Inferior parietal cortex (tissue), 1 donor: ENCODE data around the gene COG4.
A peak's percentile ranks its signal among the peaks of the same experiment; 100 is the strongest.
"Not testable (repeated sequence)": the region's sequence is repeated elsewhere in the genome, so short reads cannot be mapped to it uniquely, and the experiment has no call there.

ENCODE experiments used
- DNase-seq: peaks from one replicate; pipeline ENCODE4 v3.0.0-alpha.2; 2016; ENCODE audit errors: extremely low spot score

Gene COG4

DNA sequence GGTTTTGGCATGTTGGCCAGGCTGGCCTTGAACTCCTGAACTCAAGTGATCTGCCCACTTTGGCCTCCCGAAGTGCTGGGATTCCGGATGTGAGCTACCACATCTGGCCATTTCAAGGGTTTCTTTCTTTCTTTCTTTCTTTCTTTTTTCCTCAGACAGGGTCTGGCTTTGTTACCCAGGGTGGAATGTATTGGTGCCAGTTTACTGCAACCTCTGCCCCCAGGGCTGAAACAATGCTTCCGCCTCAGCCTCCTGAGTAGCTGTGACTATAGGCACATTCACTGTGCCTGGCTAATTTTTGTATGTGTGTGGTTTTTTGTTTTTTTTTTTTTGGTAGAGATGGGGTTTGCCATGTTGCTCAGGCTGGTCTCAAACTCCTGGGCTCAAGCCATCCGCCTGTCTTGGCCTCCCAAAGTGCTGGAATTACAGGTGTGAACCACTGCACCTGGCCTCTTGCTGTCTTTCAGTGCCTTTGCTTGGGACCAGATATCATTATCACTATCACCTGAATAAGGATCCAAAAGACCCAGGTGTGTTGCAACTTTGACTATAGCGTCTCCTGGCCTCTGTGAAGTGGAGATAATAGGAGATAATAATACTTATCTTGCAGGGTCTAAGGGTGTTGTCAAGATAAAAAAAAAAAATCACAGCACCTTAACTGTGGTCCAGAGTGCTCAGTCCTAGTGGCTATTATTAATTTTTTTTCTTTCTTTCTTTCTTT is 65.7 kb downstream of the COG4 start:
- no peak for DNase-seq

- DNase-seq: no peak
Observed at GRCh38 chr16:70455910-70456309, 67.4 kb downstream of the COG4 start.

GRCh38 chr16:70454222-70455034 is 68.9 kb downstream of the COG4 start, which contains the start of gene FCSK:
FCSK (plus strand) TSS chr16:70454595; CDS start chr16:70463191, 8,596 bp downstream.
- peak; percentile 75 for DNase-seq

GRCh38 chr16:70453892-70454221 is 69.5 kb downstream of the COG4 start:
- no peak for DNase-seq

DNA sequence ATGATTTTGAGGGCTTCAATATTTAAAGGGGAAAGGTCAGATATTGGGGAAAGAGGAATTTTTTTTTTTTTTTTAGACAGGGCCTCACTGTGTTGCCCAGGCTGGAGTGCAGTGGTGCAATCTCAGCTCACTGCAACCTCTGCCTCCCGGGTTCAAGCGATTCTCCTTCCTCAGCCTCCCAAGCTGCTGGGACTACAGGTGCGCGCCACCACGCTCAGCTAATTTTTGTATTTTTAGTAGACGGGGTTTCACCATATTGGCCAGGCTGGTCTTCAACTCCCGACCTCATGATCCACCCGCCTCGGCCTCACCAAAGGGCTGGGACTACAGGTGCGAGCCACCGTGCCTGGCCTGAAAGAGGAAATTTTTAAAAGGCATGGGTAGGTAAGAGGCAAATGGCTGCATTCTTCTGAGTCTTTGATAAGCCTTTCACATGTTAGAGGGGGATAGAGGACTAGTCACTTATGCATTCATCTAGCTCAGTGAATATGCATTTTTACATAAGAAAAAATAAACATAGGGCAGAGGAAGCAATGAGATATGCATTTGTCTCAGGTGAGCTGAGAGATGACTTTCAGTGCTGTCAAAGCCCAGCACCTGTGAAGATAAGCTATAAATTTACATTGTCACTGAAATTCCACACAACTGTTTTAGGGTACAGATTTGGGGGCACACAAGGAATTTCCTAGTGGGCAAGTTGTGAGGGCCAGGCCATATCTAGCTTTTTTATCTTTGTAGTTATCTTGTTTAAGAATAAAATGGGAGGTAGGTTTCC is 70.0 kb downstream of the COG4 start:
- DNase-seq: no peak

DNA sequence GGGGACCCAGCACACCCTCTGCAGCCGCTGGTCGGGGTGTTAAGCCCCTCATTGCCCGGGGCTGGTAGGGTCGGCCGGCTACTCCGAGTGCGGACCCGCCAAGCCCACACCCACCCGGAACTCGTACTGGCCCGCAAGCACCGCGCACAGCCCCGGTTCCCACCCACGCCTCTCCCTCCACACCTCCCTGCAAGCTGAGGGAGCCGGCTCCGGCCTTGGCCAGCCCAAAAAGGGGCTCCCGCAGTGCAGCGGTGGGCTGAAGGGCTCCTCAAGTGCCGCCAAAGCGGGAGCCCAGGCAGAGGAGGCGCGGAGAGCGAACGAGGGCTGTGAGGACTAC is 72.4 kb downstream of the COG4 start:
- not testable (repeated sequence) for DNase-seq

DNA sequence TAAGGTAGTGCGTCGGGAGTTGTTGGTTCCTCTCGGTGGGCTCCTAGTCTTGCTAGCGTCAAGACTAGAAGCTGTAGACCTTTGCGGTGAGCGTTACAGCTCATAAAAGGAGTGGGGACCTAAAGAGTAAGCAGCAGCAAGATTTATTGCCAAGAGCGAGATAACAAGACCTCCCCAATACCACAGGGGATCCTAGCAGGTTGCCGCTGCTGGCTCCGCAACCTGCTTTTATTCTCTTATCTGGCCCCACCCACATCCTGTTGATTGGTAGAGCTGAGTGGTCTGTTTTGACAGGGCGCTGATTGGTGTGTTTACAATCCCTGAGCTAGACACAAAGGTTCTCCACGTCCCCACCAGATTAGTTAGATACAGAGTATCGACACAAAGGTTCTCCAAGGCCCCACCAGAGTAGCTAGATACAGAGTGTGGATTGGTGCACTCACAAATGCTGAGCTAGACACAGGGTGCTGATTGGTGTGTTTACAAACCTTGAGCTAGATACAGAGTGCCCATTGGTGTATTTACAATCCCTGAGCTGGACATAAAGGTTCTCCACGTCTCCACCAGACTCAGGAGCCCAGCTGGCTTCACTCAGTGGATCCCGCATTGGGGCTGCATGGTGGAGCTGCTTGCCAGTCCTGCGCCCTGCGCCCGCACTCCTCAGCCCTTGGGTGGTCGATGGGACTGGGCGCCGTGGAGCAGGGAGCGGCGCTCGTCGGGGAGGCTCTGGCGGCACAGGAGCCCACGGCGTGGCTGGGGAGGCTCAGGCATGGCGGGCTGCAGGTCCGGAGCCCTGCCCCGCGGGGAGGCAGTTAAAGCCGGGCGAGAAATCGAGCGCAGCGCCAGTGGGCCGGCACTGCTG is 73.0 kb downstream of the COG4 start:
- not testable (repeated sequence) for DNase-seq

GRCh38 chr16:70448075-70448474 is 75.3 kb downstream of the COG4 start:
- DNase-seq: no peak

DNA sequence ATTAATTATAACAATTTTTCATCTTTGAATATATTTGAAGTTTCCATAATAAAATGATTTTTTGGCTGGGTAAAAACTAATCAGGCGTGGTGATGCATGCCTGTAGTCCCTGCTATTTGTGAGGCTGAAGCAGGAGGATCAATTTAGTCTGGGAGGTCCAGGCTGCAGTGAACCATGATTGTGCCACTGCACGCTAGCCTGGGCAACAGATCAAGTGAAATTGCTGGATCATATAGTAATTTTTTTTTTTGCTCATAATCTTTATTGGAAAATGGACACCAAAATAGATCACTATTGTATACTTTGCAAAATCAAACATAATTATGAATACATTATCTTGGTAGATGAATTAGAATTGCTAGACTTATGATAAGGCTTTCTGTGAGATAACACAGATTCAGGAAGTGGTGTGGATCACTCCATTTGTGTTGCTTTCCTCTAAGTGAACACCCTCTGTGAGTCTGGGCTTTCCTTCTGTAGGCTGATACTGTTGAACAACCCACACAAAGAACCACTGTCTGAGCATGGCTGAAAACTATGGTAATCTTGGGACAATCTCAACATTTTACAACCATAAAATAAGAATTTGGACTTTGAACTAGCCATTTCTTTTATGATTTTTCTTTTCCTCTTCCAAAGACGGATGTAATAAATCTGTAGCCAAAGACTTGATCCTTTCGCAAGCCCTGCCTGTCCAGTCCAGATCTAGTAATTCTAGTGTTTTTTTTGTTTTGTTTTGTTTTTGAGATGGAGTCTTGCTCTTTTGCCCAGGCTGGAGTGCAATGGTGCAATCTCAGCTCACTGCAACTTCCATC is 78.9 kb downstream of the COG4 start:
- no peak for DNase-seq

DNA sequence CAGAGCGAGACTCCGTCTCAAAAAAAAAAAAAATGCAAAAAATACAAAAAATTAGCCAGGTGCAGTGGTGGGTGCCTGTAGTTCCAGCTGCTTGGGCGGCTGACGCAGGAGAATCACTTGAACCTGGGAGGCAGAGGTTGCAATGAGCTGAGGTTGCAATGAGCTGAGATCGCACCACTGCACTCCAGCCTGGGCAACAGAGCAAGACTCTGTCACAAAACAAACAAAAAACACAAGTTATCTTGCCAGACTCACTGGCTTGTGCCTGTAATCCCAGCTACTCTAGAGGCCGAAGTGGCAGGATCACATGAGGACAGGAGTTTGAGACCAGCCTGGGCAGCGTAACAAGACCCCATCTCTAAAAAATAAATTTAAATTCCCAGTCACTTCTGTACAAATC is 81.0 kb downstream of the COG4 start:
- DNase-seq: no peak

DNA sequence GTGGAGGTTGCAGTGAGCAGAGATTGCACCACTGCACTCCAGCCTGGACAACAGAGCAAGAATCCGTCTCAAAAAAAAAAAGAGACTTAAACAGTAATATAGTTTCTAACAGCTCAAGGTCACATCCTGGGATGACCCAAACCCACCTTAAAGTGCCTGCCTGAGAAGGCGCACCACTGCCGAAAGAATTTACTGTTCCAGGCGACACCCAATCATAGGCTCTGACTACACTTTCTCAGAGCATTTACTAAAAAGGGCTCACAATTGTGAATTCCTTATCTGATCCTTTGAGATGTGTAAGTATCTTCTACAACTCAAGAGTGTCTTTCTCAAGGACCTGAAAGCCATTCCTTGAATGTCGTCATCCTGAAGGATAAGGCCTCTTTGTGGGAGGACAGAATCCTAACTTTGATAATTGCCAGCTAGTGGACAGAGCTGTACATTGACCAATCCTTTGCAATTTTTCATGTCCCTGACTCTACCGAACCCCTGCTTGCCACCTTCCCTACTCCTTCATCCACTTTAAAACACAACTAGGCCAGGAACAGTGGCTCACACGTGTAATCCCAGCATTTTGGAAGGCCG is 81.9 kb downstream of the COG4 start:
- no peak for DNase-seq

GRCh38 chr16:70440009-70440692 is 83.2 kb downstream of the COG4 start:
- no peak for DNase-seq

GRCh38 chr16:70438969-70439862 is 84.1 kb downstream of the COG4 start, which contains the start of gene ST3GAL2:
ST3GAL2 (minus strand) TSS chr16:70439100; CDS start chr16:70398530, 40,570 bp downstream.
- peak; percentile 93 for DNase-seq

DNA sequence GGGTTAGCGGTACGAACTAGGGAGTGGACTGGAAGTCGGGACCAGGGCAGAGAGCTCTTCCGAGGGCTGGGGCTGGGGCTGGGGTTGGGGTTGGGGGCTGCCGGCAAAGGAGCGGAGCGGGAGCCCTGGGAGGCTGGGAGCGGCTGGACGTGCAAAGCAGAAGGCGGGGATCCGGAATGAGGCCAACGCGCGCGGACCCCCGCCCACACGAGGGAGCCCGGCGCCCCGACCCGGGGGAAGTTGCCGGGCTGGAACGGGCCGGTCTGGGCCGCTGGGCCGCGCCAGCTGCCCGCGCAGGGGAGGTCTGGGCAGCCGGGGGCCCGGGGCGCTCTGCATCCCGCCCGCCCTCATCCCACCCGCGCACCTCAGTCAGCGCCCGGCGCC is 84.8 kb downstream of the COG4 start:
- DNase-seq: no peak

- no peak for DNase-seq
Observed at GRCh38 chr16:70437582-70438557, 85.5 kb downstream of the COG4 start.

GRCh38 chr16:70437017-70437581 is 86.3 kb downstream of the COG4 start:
- DNase-seq: no peak
